HepG2 (cell line): ENCODE data around the gene CHST3. TPM values are rescaled to one million over a fixed set of nuclear protein-coding genes. Genes with fewer than 3 reads are reported as not detected.

Experiments used
- CBX1 ChIP-seq: IDR thresholded peaks from one replicate; pipeline ENCODE4 v1.6.1; 2016; ENCODE audit warnings: antibody characterized with exemption, low read depth
- HDAC2 ChIP-seq: sonication (generic); formaldehyde crosslinking; IDR thresholded peaks from 2 replicates; pipeline ENCODE4 v1.4.0; 2020; ENCODE audit warnings: missing genetic modification reagents
- HMG20A ChIP-seq: IDR thresholded peaks from 2 replicates; pipeline ENCODE4 v1.6.1; 2016; ENCODE audit warnings: borderline replicate concordance
- JUND ChIP-seq: sonication (generic); formaldehyde crosslinking; IDR thresholded peaks from 2 replicates; pipeline ENCODE4 v1.8.0; 2022; ENCODE audit warnings: mild to moderate bottlenecking, missing genetic modification reagents
- NR2F1 ChIP-seq, 2 experiments: fragments of 450-650 bp in 1 of 2; formaldehyde crosslinking in 1 of 2; IDR thresholded peaks; 2 replicates each; pipeline versions ENCODE4 v1.5.0 to v1.6.1; 2016 to 2020; ENCODE audit warnings: mild to moderate bottlenecking in 1 of 2, missing compliant biosample characterization in 1 of 2, missing genetic modification reagents in 1 of 2, moderate library complexity in 1 of 2
- PLSCR1 ChIP-seq: sonication (generic); formaldehyde crosslinking; IDR thresholded peaks from 2 replicates; pipeline ENCODE4 v1.5.0; 2020; ENCODE audit warnings: missing genetic modification reagents, mild to moderate bottlenecking, borderline replicate concordance
- REXO4 ChIP-seq: sonication (generic); formaldehyde crosslinking; IDR thresholded peaks from 2 replicates; pipeline ENCODE4 v1.8.0; 2022; ENCODE audit warnings: missing genetic modification reagents, mild to moderate bottlenecking, borderline replicate concordance
- SIX1 ChIP-seq: sonication (generic); formaldehyde crosslinking; IDR thresholded peaks from 2 replicates; pipeline ENCODE4 v1.4.0; 2020; ENCODE audit warnings: missing genetic modification reagents, borderline replicate concordance
- SKIL ChIP-seq: sonication (generic); formaldehyde crosslinking; IDR thresholded peaks from 2 replicates; pipeline ENCODE4 v1.8.0; 2022; ENCODE audit warnings: missing genetic modification reagents, mild to moderate bottlenecking, moderate library complexity, borderline replicate concordance
- SOX13 ChIP-seq, 3 experiments: fragments of 450-650 bp in 1 of 3; sonication (generic) in 1 of 3; formaldehyde crosslinking in 1 of 3; IDR thresholded peaks in 2 of 3; conservative IDR thresholded peaks in 1 of 3; 2 replicates each; pipeline versions ENCODE4 v1.5.0 to v1.6.1; 2016 to 2020; ENCODE audit warnings: antibody characterized with exemption in 1 of 3, mild to moderate bottlenecking in 1 of 3, missing compliant biosample characterization in 1 of 3, missing genetic modification reagents in 1 of 3, moderate library complexity in 1 of 3
- SOX5 ChIP-seq: IDR thresholded peaks from 2 replicates; pipeline ENCODE4 v1.6.1; 2016; ENCODE audit warnings: borderline replicate concordance
- SP5 ChIP-seq: IDR thresholded peaks from 2 replicates; pipeline ENCODE4 v1.6.1; 2016; ENCODE audit warnings: low read depth, borderline replicate concordance
- SUZ12 ChIP-seq: fragments of 150-350 bp; IDR thresholded peaks from 2 replicates; pipeline ENCODE4 v1.6.1; 2014; ENCODE audit warnings: low read depth, low read length
- TBX2 ChIP-seq: sonication (generic); formaldehyde crosslinking; IDR thresholded peaks from 2 replicates; pipeline ENCODE4 v1.5.0; 2020; ENCODE audit warnings: missing genetic modification reagents, mild to moderate bottlenecking, borderline replicate concordance
- ZNF276 ChIP-seq: sonication (generic); formaldehyde crosslinking; IDR thresholded peaks from 2 replicates; pipeline ENCODE4 v1.4.0; 2020; ENCODE audit warnings: mild to moderate bottlenecking, low read depth, missing genetic modification reagents
- ZNF281 ChIP-seq: sonication (generic); formaldehyde crosslinking; IDR thresholded peaks from 2 replicates; pipeline ENCODE4 v1.4.0; 2020; ENCODE audit warnings: missing genetic modification reagents, borderline replicate concordance
- ZNF501 ChIP-seq: sonication (generic); formaldehyde crosslinking; IDR thresholded peaks from 2 replicates; pipeline ENCODE4 v1.5.1; 2020; ENCODE audit warnings: mild to moderate bottlenecking, moderate library complexity, missing genetic modification reagents
- ZNF577 ChIP-seq: sonication (generic); formaldehyde crosslinking; IDR thresholded peaks from 2 replicates; pipeline ENCODE4 v1.4.0; 2020; ENCODE audit warnings: mild to moderate bottlenecking, low read depth, missing genetic modification reagents, borderline replicate concordance
- ZSCAN25 ChIP-seq: sonication (generic); formaldehyde crosslinking; IDR thresholded peaks from 2 replicates; pipeline ENCODE4 v1.8.0; 2022; ENCODE audit warnings: mild to moderate bottlenecking, missing genetic modification reagents
- polyA plus RNA-seq, 8 experiments: library from polyadenylated mRNA; depleted of rRNA in 3 of 8; stranded (reverse) in 7 of 8; unstranded in 1 of 8; fragments of >200 nt; fragmentation: Illumina TruSeq in 4 of 8; extraction: Trizol in 4 of 8; gene quantifications; 2 replicates each; pipeline versions ENCODE4 v1.2.1 to v1.2.3, GENCODE V29; 2011 to 2016; ENCODE audit warnings: low read depth in 4 of 8, missing spikeins in 1 of 8, mixed read lengths in 1 of 8; ENCODE audit not compliant: insufficient read depth in 1 of 8
- total RNA-seq, 5 experiments: library from RNA; depleted of rRNA; stranded (reverse); fragments of >200 nt; fragmentation: Illumina TruSeq; extraction: Trizol; gene quantifications; 2 replicates each; pipeline ENCODE4 v1.2.3, GENCODE V29; 2016; ENCODE audit warnings: low read depth in 1 of 5

The CHST3 gene
- total and polyA plus RNA-seq, 2 of the 13 experiments (the other 11 are each of a cell fraction or from before 2014, with no cell fraction given) = 7.2 to 18.7 TPM

- TF ChIP-seq SKIL (CRISPR knock-in tag) = peak; percentile 78; the same call in 1 of the 2 replicates
- 0 out of 2 replicates have a peak, but pooled peaks have one; percentile 49 for TF ChIP-seq JUND (CRISPR knock-in tag)
- peak; percentile 18; the same call in 1 of the 2 replicates for TF ChIP-seq ZSCAN25
- no peak for TF ChIP-seq REXO4
- TF ChIP-seq SP5 (CRISPR knock-in tag) = peak; percentile 71
- peak; percentile 36; the same call in 1 of the 2 replicates for TF ChIP-seq SIX1 (CRISPR knock-in tag)
- peak; percentile 93 for TF ChIP-seq HDAC2
- peak; percentile 51 for TF ChIP-seq CBX1
- TF ChIP-seq HMG20A (CRISPR knock-in tag) = peak; percentile 76
- peak; percentile 88 for TF ChIP-seq TBX2 (CRISPR knock-in tag)
- no peak for TF ChIP-seq ZNF577 (CRISPR knock-in tag)
- TF ChIP-seq SOX13 (IDR thresholded peaks at IDR 0.05) = peak; percentile 98
- TF ChIP-seq SOX13 (CRISPR knock-in tag; conservative IDR thresholded peaks at IDR 0.05 in 1 of 2, IDR thresholded peaks at IDR 0.05 in 1 of 2) = peak in 1 of 2 experiments; percentile 99; a peak in 2 of 4 replicates
- 0 out of 2 replicates have a peak, but pooled peaks have one; percentile 26 for TF ChIP-seq ZNF281 (CRISPR knock-in tag)
- TF ChIP-seq ZNF276 (CRISPR knock-in tag) = 0 out of 2 replicates have a peak, but pooled peaks have one; percentile 28
- TF ChIP-seq SUZ12 = no peak
- no peak for TF ChIP-seq PLSCR1 (CRISPR knock-in tag)
- TF ChIP-seq SOX5 (CRISPR knock-in tag) = peak; percentile 99
- 0 out of 2 replicates have a peak, but pooled peaks have one; percentile 20 for TF ChIP-seq ZNF501 (CRISPR knock-in tag)
- peak; percentile 89 to 95 for TF ChIP-seq NR2F1 (CRISPR knock-in tag; IDR thresholded peaks at IDR 0.05)
Observed at GRCh38 chr10:72038458-72039001, 74.3 kb downstream of the CHST3 start (continued).
